ENCODE measurements around the gene PRRG1. TPM values are rescaled to one million over a fixed set of nuclear protein-coding genes. Genes with fewer than 3 reads are reported as not detected.
"Not testable (repeated sequence)": the region's sequence is repeated elsewhere in the genome, so short reads cannot be mapped to it uniquely, and the experiment has no call there.

PRRG1 gene
- total RNA-seq, 1 donor from 2014 or later, result 11.0 TPM

GRCh38 chrX:37378404-37378803 is 29.2 kb downstream of the PRRG1 start:
- DNase-seq (ENCODE audit: low spot score), result no peak

- DNase-seq (ENCODE audit: low spot score), result no peak
Observed at GRCh38 chrX:37378830-37379229, 29.7 kb downstream of the PRRG1 start.

- DNase-seq (ENCODE audit: low spot score), result no peak
Observed at GRCh38 chrX:37380256-37380655, 31.1 kb downstream of the PRRG1 start.

DNA sequence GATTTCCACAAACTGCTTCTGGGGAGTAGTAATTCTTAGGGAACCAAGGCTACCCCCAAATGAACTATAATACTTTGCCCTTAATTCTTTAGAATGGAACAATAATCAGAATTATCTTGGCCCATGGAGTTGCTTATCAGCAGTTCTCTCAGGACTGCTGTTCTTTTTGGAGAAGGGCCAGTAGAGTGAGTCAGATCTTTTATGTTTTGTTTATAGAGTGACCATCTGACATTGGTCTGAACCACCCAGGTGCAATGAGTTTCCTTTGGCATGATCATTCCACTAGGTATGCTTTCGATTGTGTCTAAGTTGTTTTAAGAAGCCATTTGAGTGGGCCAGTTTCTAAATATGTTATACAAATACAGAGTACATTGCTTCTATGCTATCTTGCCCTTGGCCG is 31.8 kb downstream of the PRRG1 start:
- DNase-seq (ENCODE audit: low spot score), result no peak

DNA sequence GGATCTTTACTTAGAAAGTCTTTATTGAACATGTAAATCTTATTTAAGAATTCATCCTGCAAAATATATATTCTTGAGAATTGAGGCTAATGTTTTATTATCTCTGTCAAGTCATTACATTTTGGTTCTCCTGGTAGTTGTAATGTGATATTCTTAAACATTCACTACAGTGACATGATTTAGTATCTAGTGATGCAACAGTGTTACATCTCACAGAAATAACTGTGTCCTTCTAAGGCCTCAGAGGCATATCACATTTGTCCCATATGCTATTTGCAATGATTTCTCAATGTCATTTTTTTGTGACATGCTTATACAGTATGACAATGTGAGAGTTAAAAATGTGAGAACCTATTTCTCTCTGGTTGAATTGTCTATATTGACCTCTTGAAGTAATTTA is 34.1 kb downstream of the PRRG1 start:
- no peak for DNase-seq (ENCODE audit: low spot score)

DNA sequence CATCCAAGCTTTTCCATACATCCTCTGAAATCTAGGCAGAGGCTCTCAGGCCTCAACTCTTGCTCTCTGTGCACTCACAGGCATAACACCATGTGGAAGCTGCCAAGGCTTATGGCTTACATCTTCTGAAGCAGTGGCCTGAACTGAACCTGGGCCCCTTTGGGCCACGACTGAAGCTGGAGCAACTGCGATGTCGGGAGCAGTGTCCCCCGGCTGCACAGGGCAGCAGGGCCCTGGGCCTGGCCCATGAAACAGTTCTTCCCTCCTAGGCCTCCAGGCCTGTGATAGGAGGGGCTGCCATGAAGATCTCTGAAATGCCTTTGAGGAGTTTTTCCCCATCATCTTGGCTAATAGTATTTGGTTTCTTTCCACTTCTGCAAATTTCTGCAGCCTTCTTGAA is 39.2 kb downstream of the PRRG1 start:
- DNase-seq (ENCODE audit: low spot score), result no peak

DNA sequence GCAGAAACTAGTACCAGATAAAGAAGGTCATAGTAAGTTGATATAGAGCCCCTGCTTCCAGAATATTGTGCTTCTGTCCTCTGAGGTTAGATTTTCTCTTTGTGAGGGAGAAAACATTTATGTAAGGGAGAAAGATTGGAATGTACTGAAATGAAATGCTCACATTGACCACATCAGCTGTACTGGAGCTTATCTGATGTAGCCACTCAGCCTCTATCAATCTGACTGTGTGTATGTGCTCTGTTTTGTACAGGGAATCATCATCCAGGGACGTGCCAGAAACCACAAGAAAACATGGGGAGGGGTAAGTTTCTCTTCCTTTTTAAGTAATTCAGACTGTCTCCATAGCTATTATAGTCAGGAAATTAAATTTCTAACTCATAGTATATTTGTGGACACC is 56.8 kb downstream of the PRRG1 start:
- DNase-seq (ENCODE audit: low spot score), result no peak

DNA sequence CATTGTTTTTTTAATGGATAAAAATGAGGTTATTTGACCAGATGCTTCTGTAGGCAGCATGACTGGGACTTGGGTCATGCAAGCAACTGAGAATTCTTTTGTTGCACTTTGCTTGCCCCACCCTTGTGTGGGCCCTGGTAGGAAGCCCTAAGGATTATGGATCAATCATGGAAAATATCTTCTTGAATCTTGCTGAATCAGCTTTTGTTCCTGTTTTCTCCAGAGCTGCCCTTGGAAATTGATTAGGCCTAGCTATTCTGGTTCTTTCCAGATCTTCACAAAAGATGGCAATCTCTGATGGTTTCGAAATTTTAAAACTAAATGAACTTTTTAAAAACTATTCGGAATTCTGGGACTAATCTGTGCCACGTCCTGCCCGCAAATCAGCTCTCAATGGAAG is 58.6 kb downstream of the PRRG1 start:
- no peak for DNase-seq (ENCODE audit: low spot score)

DNA sequence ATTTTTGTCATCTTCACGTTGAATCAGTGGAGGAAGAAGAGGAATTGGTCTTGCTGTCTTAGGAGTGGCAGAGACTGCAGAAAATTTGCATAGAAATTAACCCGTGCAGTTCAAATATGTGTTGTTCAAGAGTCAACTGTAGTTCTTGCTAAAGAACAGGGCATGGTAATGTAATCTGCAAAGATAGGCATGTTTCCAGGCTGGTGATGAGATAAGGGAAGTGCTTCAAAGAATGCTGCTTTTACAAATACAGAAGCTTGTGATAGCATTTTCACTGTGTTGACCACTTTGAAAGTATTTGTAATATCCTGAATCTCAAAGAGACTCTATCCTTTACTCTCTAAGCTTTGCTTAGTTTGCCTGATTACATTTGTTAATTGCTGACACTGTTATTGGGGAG is 60.1 kb downstream of the PRRG1 start:
- no peak for DNase-seq (ENCODE audit: low spot score)

GRCh38 chrX:37420185-37420584 is 71.0 kb downstream of the PRRG1 start:
- no peak for DNase-seq (ENCODE audit: low spot score)

DNA sequence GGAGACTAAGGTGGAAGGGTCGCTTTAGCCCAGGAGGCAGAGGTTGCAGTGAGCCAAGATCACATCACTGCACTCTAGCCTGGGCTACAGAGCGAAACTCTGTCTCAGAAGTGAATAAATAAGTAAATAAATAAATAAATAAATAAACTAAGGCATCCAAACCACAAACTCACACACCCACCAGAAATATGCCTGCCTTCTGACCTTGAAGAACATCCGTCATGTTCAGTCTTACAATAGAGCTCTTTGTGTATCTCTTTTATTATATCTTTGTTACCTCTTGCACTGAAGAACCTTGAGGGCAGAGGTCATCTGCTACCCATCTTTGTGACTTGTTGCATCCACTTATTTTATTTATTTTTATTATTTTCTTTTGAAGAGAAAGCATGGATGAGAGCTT is 71.6 kb downstream of the PRRG1 start:
- DNase-seq (ENCODE audit: low spot score), result no peak

DNA sequence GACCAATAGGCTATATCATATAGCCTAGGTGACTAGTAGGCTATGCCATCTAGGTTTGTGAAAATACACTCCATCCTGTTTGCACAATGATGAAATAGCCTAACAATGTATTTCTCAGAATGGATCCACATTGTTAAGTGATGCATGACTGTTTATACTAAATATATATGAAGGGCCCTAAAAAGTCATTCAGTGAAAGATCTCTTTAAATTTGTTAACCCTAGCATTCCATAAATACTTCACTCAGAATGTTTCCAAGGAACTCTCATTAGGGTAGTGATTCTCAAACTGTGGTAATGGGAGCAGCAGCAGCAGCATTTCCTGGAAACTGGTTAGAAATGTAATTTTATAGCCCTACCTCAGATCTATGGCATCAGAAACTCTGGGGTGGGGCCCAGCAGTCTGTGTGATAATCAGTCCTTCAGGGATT is 74.9 kb downstream of the PRRG1 start:
- DNase-seq (ENCODE audit: low spot score), result no peak

DNA sequence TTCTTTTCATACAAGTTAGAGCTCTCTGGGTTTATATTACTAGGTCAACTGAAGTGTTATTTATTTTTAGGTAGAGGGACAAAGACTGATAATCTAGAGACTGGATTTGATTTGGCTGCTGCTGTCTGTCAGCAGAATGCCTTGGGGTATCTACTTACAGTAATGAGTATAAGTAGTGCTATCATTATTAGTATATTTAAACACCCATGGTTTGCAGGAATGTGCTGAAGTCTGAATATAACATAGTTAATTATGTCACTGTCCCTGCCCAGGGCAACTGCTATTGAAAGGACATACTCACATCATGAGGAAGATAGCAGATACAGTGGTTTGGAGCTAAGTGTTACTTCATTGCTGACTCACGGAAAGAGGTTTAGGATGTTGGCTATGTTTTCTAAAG is 76.2 kb downstream of the PRRG1 start:
- no peak for DNase-seq (ENCODE audit: low spot score)

GRCh38 chrX:37428962-37429361 is 79.8 kb downstream of the PRRG1 start:
- not testable (repeated sequence) for DNase-seq (ENCODE audit: low spot score)

DNA sequence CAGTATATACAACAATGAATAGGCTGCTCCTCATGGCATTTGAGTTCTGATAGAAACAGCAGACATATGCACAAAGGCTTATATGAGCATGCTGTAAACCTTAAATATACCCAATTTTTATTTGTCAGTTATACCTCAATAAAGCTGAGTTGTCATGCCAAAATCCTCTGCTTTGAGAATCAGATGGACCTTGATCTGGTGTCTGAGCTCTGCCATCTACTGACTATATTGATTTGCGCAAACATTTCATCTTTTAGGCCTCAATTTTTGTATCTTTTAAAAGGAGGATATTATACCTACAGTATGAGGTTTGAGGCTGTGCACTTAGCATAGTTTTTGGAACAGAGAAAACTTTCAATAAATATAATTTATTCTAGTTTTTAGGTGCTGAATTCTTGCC is 85.2 kb downstream of the PRRG1 start:
- no peak for DNase-seq (ENCODE audit: low spot score)

DNA sequence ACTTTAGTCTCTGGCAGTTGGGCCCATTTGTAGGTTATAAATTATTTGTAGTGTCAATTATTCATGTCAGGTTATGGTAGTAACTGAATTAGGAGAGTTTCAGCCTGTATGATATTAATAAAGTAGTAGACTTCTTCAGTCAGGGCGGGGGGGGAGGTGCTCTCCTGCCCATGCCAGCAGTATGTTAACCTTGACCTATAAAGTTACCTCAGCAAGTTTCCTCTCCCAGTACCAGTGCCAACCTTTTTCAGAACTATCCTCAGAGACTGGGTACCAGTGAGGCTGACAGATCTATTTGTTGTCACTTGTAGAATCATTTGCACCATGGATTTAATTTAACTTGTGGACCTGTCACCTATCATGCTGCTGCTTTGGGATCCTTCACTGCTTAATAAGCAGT is 88.0 kb downstream of the PRRG1 start:
- DNase-seq (ENCODE audit: low spot score), result no peak

GRCh38 chrX:37441377-37441776 is 92.2 kb downstream of the PRRG1 start:
- no peak for DNase-seq (ENCODE audit: low spot score)

GRCh38 chrX:37445182-37445581 is 96.0 kb downstream of the PRRG1 start:
- DNase-seq (ENCODE audit: low spot score), result no peak

DNA sequence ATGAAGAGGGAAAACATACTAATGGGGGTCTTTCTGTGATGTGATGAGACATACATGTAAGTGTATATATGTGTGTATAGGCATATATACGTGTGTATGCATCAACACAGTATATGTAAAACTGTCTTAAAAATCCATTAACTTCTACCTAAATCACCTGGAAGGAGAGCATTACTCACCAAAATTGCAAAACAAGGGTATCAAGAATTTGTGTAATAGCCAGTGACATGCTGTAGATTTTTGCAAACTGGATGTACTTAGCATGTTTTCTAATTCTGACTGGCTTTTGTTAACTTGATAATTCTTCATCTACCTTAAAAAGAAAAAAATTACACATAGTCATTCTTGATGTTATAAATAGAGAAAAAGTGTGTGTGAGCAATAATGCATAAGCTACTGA is 104.7 kb downstream of the PRRG1 start:
- DNase-seq (ENCODE audit: low spot score), result no peak

DNA sequence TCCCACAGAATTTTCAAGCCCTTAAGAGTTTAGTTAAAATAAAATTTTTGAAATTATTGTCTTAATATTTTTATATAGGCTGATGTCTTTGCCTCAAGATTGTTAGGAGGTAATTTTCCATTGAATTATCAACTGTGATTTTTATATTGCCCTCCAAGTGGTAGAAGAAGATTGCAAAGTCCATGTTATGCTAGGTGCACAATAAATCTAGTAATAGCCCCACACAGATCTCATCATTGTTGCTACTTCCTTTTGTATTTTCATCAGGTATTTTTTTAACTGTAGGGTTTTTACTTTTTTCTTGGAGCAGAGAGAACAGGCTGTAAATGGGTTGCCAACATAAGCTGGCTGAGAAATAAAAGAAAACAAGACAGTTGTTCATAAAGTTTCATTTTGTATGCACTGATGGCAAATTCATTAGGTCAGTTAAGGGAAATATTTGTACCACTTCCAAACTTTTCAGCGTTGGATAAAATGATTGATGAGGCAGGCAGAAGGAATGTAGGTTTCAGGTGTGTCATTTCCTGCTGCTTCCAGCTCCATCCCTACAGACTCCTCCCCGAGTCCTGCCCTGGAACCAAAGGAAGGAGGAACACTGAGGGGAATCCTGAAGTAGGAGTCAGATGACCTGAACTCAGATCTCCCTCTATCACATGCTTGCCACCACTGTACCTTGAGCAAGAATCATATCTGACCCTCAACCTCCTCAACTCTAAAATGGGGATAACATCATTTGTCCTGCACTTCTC is 105.5 kb downstream of the PRRG1 start:
- DNase-seq (ENCODE audit: low spot score), result no peak

DNA sequence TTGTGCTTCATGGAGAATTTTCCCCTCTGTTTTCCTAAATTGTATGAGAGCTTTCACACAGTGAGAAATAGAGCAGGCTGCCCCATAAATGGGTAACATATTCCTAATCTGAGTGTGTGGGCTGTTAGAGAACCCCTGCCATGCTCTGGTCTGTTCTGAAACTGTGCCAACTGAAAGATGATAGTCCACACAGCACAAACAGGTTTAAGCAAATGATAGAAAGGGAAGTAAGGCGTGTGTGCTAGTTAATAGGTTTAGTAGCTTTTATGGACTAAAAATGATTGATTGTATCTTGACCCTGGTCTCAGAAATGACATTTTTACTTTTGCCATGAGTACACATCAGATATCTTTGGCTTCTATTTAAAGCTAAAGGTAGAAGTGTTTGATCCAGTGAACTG is 106.2 kb downstream of the PRRG1 start:
- no peak for DNase-seq (ENCODE audit: low spot score)

DNA sequence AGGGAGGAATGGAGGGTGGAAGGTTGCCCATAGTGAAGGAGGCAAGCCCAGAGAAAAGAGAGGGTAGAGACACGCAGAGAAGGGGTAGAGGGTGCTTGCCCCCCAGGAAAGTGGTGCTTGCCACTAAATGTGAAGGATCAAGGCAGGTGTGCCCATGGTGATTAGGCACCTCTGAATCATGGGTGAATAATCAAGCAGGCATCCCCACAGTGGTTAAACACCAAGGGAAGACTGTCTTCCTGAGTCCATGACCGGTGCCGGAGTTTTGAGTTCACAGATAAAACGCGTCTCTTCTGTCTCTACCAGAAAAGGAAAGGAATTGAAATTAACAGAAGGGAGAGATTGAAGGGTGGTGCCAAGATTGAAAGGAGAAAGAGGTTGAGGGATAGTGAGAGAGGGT is 111.1 kb downstream of the PRRG1 start:
- DNase-seq (ENCODE audit: low spot score), result not testable (repeated sequence)

- DNase-seq (ENCODE audit: low spot score), result no peak
Observed at GRCh38 chrX:37462346-37462745, 113.2 kb downstream of the PRRG1 start.

DNA sequence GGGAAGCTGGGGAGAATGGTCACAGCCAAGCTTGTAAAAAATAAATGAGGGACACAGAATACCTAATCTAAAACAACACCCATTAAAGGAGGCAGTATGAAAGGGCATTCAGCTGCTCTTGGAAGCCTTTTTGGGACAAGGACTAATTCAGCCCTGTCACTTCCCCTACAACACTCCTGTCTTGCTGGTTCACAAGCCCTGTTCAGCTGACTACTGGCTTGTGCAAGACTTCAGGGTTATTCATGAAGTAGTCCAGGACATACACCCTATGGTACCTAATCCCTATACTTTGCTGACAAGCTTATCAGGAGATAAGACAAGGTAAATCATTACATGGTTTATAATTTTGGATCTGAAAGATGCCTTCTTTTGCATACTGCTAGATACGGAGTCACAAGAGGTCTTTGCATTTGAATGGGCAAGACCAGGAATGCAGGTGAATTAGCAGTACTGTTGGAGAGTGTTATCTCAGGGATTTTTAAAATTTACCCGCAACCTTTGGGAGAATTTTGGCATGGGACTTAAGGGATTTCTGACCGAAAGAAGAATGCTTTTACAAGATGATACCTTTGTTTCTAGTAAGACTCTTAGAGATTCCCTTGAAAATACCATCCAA is 119.1 kb downstream of the PRRG1 start:
- no peak for DNase-seq (ENCODE audit: low spot score)
